ENCODE measurements around the gene HDAC9. TPM values are rescaled to one million over a fixed set of nuclear protein-coding genes. Genes with fewer than 3 reads are reported as not detected.

The HDAC9 gene
- total and polyA plus RNA-seq, 7 donors, result 0.38 to 34.2 (median 16.8) TPM

DNA sequence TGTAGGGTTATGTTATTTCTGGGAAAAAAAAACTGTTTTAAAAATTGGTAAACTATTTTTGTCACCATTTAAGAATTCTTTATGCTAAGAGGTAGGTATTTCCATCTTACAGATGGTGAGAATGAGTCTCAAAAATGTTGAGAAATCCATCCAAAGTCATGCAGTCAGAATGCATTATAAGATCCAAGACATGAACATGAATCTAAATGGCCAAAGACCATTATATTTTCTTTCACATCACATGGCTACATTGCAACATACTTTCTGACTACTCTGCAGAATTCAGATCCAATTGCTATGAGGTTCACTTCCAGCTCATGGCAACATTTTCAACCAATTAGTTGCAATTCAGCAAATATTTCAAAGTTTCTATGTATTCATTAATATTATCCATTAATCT, 440.7 kb downstream of the HDAC9 start:
- no peak for DNase-seq
- Histone ChIP-seq H3K4me1 (no peaks in the 10 kb centered on the region), H3K27ac (no peak overlapping the region), H3K36me3 (ENCODE audit: insufficient read depth in 1 of 2, low read depth in 1 of 2) (peaks cover 0 to 4% of the 10 kb centered on the region in 2 donors), H3K27me3 (ENCODE audit: insufficient read depth in 3 of 3, low read length in 2 of 3) (no peaks in the 10 kb centered on the region), H3K4me3 (no peak overlapping the region), H3K9me3 (no peaks in the 10 kb centered on the region)
- intact Hi-C loops (cut with DNase I), result no loop called here
- no peak for ATAC-seq
- TF ChIP-seq, protein P1, sequence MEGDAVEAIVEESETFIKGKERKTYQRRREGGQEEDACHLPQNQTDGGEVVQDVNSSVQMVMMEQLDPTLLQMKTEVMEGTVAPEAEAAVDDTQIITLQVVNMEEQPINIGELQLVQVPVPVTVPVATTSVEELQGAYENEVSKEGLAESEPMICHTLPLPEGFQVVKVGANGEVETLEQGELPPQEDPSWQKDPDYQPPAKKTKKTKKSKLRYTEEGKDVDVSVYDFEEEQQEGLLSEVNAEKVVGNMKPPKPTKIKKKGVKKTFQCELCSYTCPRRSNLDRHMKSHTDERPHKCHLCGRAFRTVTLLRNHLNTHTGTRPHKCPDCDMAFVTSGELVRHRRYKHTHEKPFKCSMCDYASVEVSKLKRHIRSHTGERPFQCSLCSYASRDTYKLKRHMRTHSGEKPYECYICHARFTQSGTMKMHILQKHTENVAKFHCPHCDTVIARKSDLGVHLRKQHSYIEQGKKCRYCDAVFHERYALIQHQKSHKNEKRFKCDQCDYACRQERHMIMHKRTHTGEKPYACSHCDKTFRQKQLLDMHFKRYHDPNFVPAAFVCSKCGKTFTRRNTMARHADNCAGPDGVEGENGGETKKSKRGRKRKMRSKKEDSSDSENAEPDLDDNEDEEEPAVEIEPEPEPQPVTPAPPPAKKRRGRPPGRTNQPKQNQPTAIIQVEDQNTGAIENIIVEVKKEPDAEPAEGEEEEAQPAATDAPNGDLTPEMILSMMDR (IDR thresholded peaks at IDR 0.05), result no peak

DNA sequence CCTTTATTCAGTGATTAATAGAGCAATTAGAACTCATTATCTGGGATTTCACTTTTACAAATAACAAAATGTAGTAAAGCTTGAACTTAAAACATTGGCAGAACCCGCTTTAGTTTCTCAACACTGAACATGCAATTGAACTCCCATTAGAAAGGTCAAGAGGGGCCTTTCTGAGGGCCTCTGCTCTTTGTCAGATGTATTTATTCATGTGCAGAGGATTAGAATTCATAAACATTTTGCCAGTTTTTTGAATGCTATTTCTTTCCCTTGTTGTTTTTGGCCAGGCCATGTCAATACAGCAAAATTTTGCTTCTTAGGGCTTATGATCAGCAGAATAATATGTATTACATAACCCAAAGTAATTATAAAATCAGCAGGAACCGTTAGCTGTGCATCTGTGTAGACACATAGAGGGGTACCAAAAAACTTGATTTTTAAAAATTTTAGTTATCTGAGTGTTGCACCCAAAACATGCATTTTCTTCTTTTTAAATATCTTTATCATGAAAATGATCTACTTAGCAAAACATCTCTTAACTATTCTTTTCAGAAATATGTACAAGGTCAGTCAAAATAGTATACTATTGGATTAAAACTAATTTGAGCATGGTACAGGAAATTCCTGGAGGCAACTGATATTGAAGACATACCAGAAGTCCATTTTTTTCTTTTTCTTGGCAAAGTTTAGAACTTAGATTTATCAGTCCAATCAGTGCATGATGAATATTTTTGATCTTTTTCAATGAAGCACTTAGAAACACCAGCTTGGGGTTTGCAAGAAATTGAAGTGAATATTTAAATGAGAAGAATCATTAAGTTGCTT, 444.4 kb downstream of the HDAC9 start:
- ATAC-seq (no peak), DNase-seq (no peak)
- 61 to 74% (median 71%) methylated on average over 2 of the region's 2 CpGs for WGBS, 3 donors
- Histone ChIP-seq H3K4me3 (no peak overlapping the region), H3K27ac (no peak overlapping the region), H3K4me1 (no peaks in the 10 kb centered on the region), H3K36me3 (ENCODE audit: insufficient read depth in 1 of 2, low read depth in 1 of 2) (peaks cover 0 to 4% of the 10 kb centered on the region in 2 donors), H3K27me3 (ENCODE audit: insufficient read depth in 3 of 3, low read length in 2 of 3) (no peaks in the 10 kb centered on the region), H3K9me3 (no peaks in the 10 kb centered on the region)
- TF ChIP-seq, protein P1 (IDR thresholded peaks at IDR 0.05), result no peak
- intact Hi-C loops (cut with DNase I), result no loop called here

DNA sequence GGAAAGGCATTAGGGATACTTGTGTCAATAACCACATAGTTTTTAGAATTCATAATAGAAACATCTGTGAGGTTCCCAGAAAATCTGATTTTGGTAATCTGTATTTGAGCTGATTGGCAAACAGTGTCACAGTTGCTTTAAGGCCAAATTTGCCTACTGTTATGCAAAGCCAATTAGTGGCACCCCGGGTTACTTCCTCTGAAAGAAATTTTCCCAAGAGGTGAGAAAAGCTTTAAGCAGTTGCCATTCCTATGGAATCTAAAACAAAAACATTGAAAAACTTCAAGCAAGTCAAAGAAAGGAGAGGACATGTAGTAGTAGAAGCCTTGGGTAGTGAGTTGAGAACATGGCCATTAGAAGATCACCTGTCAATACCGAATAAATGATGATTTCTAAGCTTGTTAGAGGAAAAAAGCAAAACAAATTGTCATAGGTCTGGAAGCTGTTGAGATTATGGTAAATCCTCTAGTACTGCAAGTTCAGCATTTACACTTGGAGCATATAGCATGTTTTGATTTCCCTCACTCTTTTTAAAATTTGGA, 445.1 kb downstream of the HDAC9 start:
- peaks cover 0 to 4% of the 10 kb centered on the region in 2 donors for H3K36me3 ChIP-seq (ENCODE audit: insufficient read depth in 1 of 2, low read depth in 1 of 2)
- H3K4me1 ChIP-seq, result no peaks in the 10 kb centered on the region
- WGBS, 3 donors, result 18 to 25% (median 24%) methylated on average over 2 of the region's 2 CpGs
- intact Hi-C loops (cut with DNase I), result no loop called here
- no peak overlapping the region for H3K4me3 ChIP-seq
- TF ChIP-seq, protein P1 (IDR thresholded peaks at IDR 0.05), result no peak
- H3K27ac ChIP-seq, result no peak overlapping the region
- H3K9me3 ChIP-seq, result no peaks in the 10 kb centered on the region
- no peak for ATAC-seq
- no peaks in the 10 kb centered on the region for H3K27me3 ChIP-seq (ENCODE audit: insufficient read depth in 3 of 3, low read length in 2 of 3)
- no peak for DNase-seq

DNA sequence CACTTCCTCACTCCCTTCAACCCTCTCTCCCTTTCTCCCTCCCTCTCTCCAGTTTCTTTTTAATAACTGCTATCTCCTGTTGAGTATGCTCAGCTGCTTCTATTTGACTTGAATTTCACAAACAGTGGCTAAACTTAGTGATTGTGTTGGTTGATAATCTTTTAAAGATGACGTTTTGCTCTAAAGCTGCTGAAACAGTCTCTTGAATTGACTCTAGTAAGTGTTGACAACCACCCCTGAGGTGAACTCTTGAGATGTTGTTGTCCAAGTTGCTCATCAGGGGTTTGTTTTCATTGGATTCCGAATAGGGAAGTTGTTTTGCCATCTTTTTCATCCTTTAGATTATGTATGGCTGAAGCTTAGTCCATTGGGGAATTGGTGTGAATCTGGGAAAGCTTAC, 445.7 kb downstream of the HDAC9 start:
- no peak for ATAC-seq
- intact Hi-C loops (cut with DNase I), result no loop called here
- TF ChIP-seq, protein P1 (IDR thresholded peaks at IDR 0.05), result no peak

More for the DNA sequence above, 445.7 kb downstream of the HDAC9 start:
- Histone ChIP-seq H3K4me1 (no peaks in the 10 kb centered on the region), H3K9me3 (no peaks in the 10 kb centered on the region), H3K27me3 (ENCODE audit: insufficient read depth in 3 of 3, low read length in 2 of 3) (no peaks in the 10 kb centered on the region), H3K36me3 (ENCODE audit: insufficient read depth in 1 of 2, low read depth in 1 of 2) (peaks cover 0 to 4% of the 10 kb centered on the region in 2 donors), H3K4me3 (no peak overlapping the region), H3K27ac (no peak overlapping the region)
- no peak for DNase-seq
- 27 to 31% (median 28%) methylated on average over 2 of the region's 2 CpGs for WGBS, 3 donors
